DOHH2 (cell line): ENCODE measurements around the gene TSPAN11.

Source experiments
- H3F3A ChIP-seq: fragments of 200-600 bp; sonication (generic), shearing (Covaris generic); 2 replicates; pipeline ENCODE4 v1.6.0; 2016; ENCODE audit warnings: antibody characterized with exemption, mild to moderate bottlenecking; ENCODE audit not compliant: control insufficient read depth, insufficient read depth
- H3K27ac ChIP-seq: fragments of 200-600 bp; sonication (generic); 2 replicates; pipeline ENCODE4 v1.5.1; 2014; ENCODE audit warnings: low read depth, mild to moderate bottlenecking, low read length, moderate library complexity
- H3K27me3 ChIP-seq: fragments of 200-600 bp; sonication (generic); 2 replicates; pipeline ENCODE4 v1.6.1; 2014; ENCODE audit warnings: mild to moderate bottlenecking, low read length, mixed read lengths; ENCODE audit not compliant: control insufficient read depth
- H3K36me3 ChIP-seq: fragments of 200-600 bp; sonication (generic); 2 replicates; pipeline ENCODE4 v1.6.1; 2014; ENCODE audit warnings: mild to moderate bottlenecking, low read length, moderate library complexity, mixed read lengths; ENCODE audit not compliant: control insufficient read depth
- H3K4me1 ChIP-seq: fragments of 200-600 bp; sonication (generic); 2 replicates; pipeline ENCODE4 v1.6.1; 2014; ENCODE audit warnings: mild to moderate bottlenecking, low read length, mixed read lengths; ENCODE audit not compliant: control insufficient read depth
- H3K4me2 ChIP-seq: fragments of 200-600 bp; sonication (generic); 2 replicates; pipeline ENCODE4 v1.6.0; 2014; ENCODE audit warnings: mild to moderate bottlenecking, low read length, moderate library complexity
- H3K4me3 ChIP-seq: fragments of 200-600 bp; sonication (generic); 2 replicates; pipeline ENCODE4 v1.5.1; 2014; ENCODE audit warnings: mild to moderate bottlenecking, low read length, mixed read lengths
- H3K79me2 ChIP-seq: fragments of 200-600 bp; sonication (generic); 2 replicates; pipeline ENCODE4 v1.6.1; 2014; ENCODE audit warnings: mild to moderate bottlenecking, low read length, mixed read lengths; ENCODE audit not compliant: control insufficient read depth
- H3K9me2 ChIP-seq: fragments of 200-600 bp; sonication (generic); replicated peaks from 2 replicates; pipeline ENCODE4 v1.6.1; 2014; ENCODE audit warnings: mild to moderate bottlenecking, low read length, mixed read lengths; ENCODE audit not compliant: control insufficient read depth
- H3K9me3 ChIP-seq: fragments of 200-600 bp; sonication (generic); 2 replicates; pipeline ENCODE4 v1.6.1; 2014; ENCODE audit warnings: antibody characterized with exemption, low read length, mixed read lengths; ENCODE audit not compliant: control insufficient read depth, insufficient read depth
- H4K20me1 ChIP-seq: fragments of 200-600 bp; sonication (generic); 2 replicates; pipeline ENCODE4 v1.6.0; 2014; ENCODE audit warnings: low read depth, mild to moderate bottlenecking, antibody characterized with exemption, low read length, moderate library complexity; ENCODE audit not compliant: control insufficient read depth, insufficient read depth
- EZH2phosphoT487 ChIP-seq: fragments of 200-600 bp; sonication (generic); IDR thresholded peaks from 2 replicates; pipeline ENCODE4 v1.6.1; 2017; ENCODE audit warnings: borderline replicate concordance, mild to moderate bottlenecking, antibody characterized with exemption, low read length, moderate library complexity, mixed read lengths
- TF ChIP-seq, protein P1 (sequence below): fragments of 200-600 bp; sonication (generic); IDR thresholded peaks from one replicate; pipeline ENCODE4 v1.5.1; 2014; ENCODE audit warnings: antibody characterized with exemption, mild to moderate bottlenecking, low read depth, low read length; ENCODE audit not compliant: poor library complexity, severe bottlenecking

TSPAN11 gene

DNA sequence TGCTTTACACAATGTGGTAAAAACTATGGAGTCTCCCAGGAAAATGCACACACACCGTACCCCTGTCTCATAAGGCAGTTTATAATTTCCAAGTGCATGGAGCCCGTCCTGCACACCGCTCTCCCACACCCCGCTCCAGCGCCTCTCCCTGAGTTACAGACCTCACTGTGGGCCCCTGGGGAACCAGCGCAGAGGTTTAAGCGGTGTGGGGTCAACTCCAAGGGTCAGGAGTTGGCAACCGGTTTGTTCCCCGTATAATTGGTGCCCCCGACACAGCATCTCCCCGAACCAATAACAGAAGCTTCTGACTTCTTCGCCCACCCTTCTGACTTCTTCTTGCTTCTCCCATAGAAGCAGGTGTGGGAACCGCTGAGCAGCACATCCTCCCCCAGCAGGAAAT is 88.7 kb downstream of the TSPAN11 start:
- Histone ChIP-seq H3K79me2 (no peaks in the 10 kb centered on the region), H3K4me3 (no peak overlapping the region), H3K36me3 (no peaks in the 10 kb centered on the region), H4K20me1 (no peaks in the 10 kb centered on the region), H3K9me3 (no peaks in the 10 kb centered on the region), H3F3A (no peaks in the 10 kb centered on the region), H3K9me2 (no peaks in the 10 kb centered on the region), H3K4me1 (no peaks in the 10 kb centered on the region), H3K4me2 (no peak overlapping the region), H3K27me3 (peaks cover 6% of the 10 kb centered on the region; the same call in 1 of the 2 replicates), H3K27ac (no peak overlapping the region)
- TF ChIP-seq, protein P1, sequence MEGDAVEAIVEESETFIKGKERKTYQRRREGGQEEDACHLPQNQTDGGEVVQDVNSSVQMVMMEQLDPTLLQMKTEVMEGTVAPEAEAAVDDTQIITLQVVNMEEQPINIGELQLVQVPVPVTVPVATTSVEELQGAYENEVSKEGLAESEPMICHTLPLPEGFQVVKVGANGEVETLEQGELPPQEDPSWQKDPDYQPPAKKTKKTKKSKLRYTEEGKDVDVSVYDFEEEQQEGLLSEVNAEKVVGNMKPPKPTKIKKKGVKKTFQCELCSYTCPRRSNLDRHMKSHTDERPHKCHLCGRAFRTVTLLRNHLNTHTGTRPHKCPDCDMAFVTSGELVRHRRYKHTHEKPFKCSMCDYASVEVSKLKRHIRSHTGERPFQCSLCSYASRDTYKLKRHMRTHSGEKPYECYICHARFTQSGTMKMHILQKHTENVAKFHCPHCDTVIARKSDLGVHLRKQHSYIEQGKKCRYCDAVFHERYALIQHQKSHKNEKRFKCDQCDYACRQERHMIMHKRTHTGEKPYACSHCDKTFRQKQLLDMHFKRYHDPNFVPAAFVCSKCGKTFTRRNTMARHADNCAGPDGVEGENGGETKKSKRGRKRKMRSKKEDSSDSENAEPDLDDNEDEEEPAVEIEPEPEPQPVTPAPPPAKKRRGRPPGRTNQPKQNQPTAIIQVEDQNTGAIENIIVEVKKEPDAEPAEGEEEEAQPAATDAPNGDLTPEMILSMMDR: no peak
- TF ChIP-seq EZH2phosphoT487: no peak

DNA sequence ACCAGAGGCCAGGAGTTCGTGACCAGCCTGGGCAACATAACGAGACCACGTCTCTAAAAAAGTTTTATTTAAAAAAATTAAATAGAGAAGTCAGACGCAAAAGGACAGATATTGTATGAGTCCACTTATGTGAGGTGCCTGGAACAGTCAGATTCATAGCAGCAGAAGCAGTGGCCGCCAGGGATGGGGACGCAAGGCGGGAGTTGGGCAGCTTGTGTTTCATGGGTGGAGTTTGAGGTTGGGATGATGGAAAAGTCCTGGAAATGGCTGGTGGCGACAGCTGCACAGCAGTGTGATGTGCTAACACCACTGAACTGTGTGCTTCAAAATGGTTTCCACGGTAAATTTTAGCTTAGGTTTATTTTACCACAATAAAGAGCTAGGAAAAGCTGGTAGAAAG is 89.5 kb downstream of the TSPAN11 start:
- H4K20me1 ChIP-seq: no peaks in the 10 kb centered on the region
- no peaks in the 10 kb centered on the region for H3F3A ChIP-seq
- no peak overlapping the region for H3K4me2 ChIP-seq
- no peaks in the 10 kb centered on the region for H3K79me2 ChIP-seq
- no peaks in the 10 kb centered on the region for H3K36me3 ChIP-seq
- TF ChIP-seq, protein P1: no peak
- no peak for TF ChIP-seq EZH2phosphoT487
- H3K9me3 ChIP-seq: no peaks in the 10 kb centered on the region
- no peaks in the 10 kb centered on the region for H3K4me1 ChIP-seq
- H3K27ac ChIP-seq: no peak overlapping the region
- peaks cover 6% of the 10 kb centered on the region; the same call in 1 of the 2 replicates for H3K27me3 ChIP-seq
- H3K4me3 ChIP-seq: no peak overlapping the region
- H3K9me2 ChIP-seq: no peaks in the 10 kb centered on the region

DNA sequence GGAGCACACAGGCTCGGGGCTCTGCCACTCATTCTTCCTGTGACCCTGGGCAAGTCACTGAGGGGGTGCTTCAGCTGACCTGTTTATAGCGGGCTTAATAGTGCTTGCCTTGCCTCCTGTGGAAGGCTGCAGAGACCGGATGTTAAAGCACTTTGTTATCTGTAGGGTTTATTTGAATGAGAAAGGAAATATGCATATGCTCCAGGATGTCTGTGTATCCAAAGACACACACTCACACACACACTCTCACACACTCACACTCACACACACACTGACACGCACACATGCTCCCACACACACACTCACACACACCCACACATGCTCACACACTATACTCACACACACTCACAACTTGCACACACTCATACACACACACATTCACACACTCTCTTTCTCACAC is 91.0 kb downstream of the TSPAN11 start:
- Histone ChIP-seq H3K4me1 (no peaks in the 10 kb centered on the region), H3K36me3 (no peaks in the 10 kb centered on the region), H3K79me2 (no peaks in the 10 kb centered on the region), H3F3A (no peaks in the 10 kb centered on the region), H3K4me3 (no peak overlapping the region), H3K4me2 (no peak overlapping the region), H3K27ac (no peak overlapping the region), H3K9me2 (no peaks in the 10 kb centered on the region), H3K9me3 (no peaks in the 10 kb centered on the region), H4K20me1 (no peaks in the 10 kb centered on the region), H3K27me3 (peaks cover 18% of the 10 kb centered on the region)
- no peak for TF ChIP-seq EZH2phosphoT487
- TF ChIP-seq, protein P1: no peak
